ENCODE measurements around the gene LRCH1.
"Not testable (repeated sequence)": the region's sequence is repeated elsewhere in the genome, so short reads cannot be mapped to it uniquely, and the experiment has no call there.

The LRCH1 gene

GRCh38 chr13:46509981-46510380 lies 43.0 kb upstream of the LRCH1 start:
- H2BK15ac ChIP-seq (ENCODE audit: low read depth, poor library complexity, severe bottlenecking): no peak overlapping the region

GRCh38 chr13:46515803-46516202 lies 37.2 kb upstream of the LRCH1 start:
- Histone ChIP-seq H3K9ac (ENCODE audit: low read length) (no peak overlapping the region), H2BK5ac (ENCODE audit: low read depth, low read length, poor library complexity, severe bottlenecking) (no peak overlapping the region), H2BK12ac (ENCODE audit: low read length in 2 of 2) (no peak overlapping the region), H3K18ac (ENCODE audit: low read depth in 1 of 2, low read length in 2 of 2) (no peak overlapping the region), H3K4me1 (ENCODE audit: control insufficient read depth, insufficient read depth, low read depth, low read length) (no peaks in the 10 kb centered on the region), H3K23ac (ENCODE audit: low read length in 2 of 2) (no peak overlapping the region), H3K36me3 (ENCODE audit: control insufficient read depth in 1 of 2, insufficient read depth in 2 of 2, low read depth in 1 of 2, low read length in 2 of 2) (no peaks in the 10 kb centered on the region), H3K27me3 (ENCODE audit: control insufficient read depth in 1 of 2, insufficient read depth in 1 of 2, low read length in 2 of 2) (peaks cover 0 to 8% of the 10 kb centered on the region in 2 experiments), H4K91ac (ENCODE audit: low read length) (no peak overlapping the region), H3K14ac (ENCODE audit: low read length in 2 of 2) (no peak overlapping the region), H3K9me3 (ENCODE audit: control insufficient read depth, low read length) (no peaks in the 10 kb centered on the region), H3K27ac (ENCODE audit: low read length, poor library complexity, severe bottlenecking) (no peak overlapping the region), H3K4ac (ENCODE audit: low read depth in 1 of 2, low read length in 2 of 2) (no peak overlapping the region), H3K4me2 (ENCODE audit: low read length, poor library complexity, severe bottlenecking) (no peak overlapping the region), H3K4me3 (ENCODE audit: insufficient read depth in 1 of 2, low read depth in 1 of 2, low read length in 2 of 2) (no peak overlapping the region), H2AK5ac (ENCODE audit: low read length, severe bottlenecking) (no peak overlapping the region), H4K8ac (ENCODE audit: low read length) (no peak overlapping the region), H2BK120ac (ENCODE audit: low read depth, low read length) (no peak overlapping the region), H3K79me1 (replicated peaks; ENCODE audit: low read length, poor library complexity, severe bottlenecking) (no peaks in the 10 kb centered on the region), H2BK15ac (ENCODE audit: low read depth, poor library complexity, severe bottlenecking) (no peak overlapping the region), H2AFZ (ENCODE audit: low read depth, low read length) (no peak overlapping the region)
- WGBS: 95% methylated on average over 2 of the region's 2 CpGs
- DNase-seq: no peak

More at GRCh38 chr13:46509981-46510380, 43.0 kb upstream of the LRCH1 start:
- Histone ChIP-seq H3K4me1 (ENCODE audit: control insufficient read depth, insufficient read depth, low read depth, low read length) (no peaks in the 10 kb centered on the region), H4K91ac (ENCODE audit: low read length) (no peak overlapping the region), H3K9me3 (ENCODE audit: control insufficient read depth, low read length) (no peaks in the 10 kb centered on the region), H3K23ac (ENCODE audit: low read length in 2 of 2) (no peak overlapping the region), H3K27me3 (ENCODE audit: control insufficient read depth in 1 of 2, insufficient read depth in 1 of 2, low read length in 2 of 2) (peaks cover 0 to 3% of the 10 kb centered on the region in 2 experiments), H3K36me3 (ENCODE audit: control insufficient read depth in 1 of 2, insufficient read depth in 2 of 2, low read depth in 1 of 2, low read length in 2 of 2) (no peaks in the 10 kb centered on the region), H4K8ac (ENCODE audit: low read length) (no peak overlapping the region), H2BK12ac (ENCODE audit: low read length in 2 of 2) (no peak overlapping the region), H3K9ac (ENCODE audit: low read length) (no peak overlapping the region), H3K4ac (ENCODE audit: low read depth in 1 of 2, low read length in 2 of 2) (no peak overlapping the region), H2BK5ac (ENCODE audit: low read depth, low read length, poor library complexity, severe bottlenecking) (no peak overlapping the region), H2BK120ac (ENCODE audit: low read depth, low read length) (no peak overlapping the region), H3K14ac (ENCODE audit: low read length in 2 of 2) (no peak overlapping the region), H3K4me3 (ENCODE audit: insufficient read depth in 1 of 2, low read depth in 1 of 2, low read length in 2 of 2) (no peak overlapping the region), H3K79me1 (replicated peaks; ENCODE audit: low read length, poor library complexity, severe bottlenecking) (no peaks in the 10 kb centered on the region), H3K4me2 (ENCODE audit: low read length, poor library complexity, severe bottlenecking) (no peak overlapping the region), H3K27ac (ENCODE audit: low read length, poor library complexity, severe bottlenecking) (no peak overlapping the region), H2AFZ (ENCODE audit: low read depth, low read length) (no peak overlapping the region), H2AK5ac (ENCODE audit: low read length, severe bottlenecking) (no peak overlapping the region), H3K18ac (ENCODE audit: low read depth in 1 of 2, low read length in 2 of 2) (no peak overlapping the region)
- WGBS: 70% methylated on average over 3 of the region's 4 CpGs
- no peak for DNase-seq

GRCh38 chr13:46516599-46517338 lies 36.2 kb upstream of the LRCH1 start:
- H3K4me3 ChIP-seq (ENCODE audit: insufficient read depth in 1 of 2, low read depth in 1 of 2, low read length in 2 of 2): no peak overlapping the region
- no peak overlapping the region for H2AFZ ChIP-seq (ENCODE audit: low read depth, low read length)
- H3K27ac ChIP-seq (ENCODE audit: low read length, poor library complexity, severe bottlenecking): no peak overlapping the region
- no peak overlapping the region for H3K23ac ChIP-seq (ENCODE audit: low read length in 2 of 2)
- no peak overlapping the region for H3K4me2 ChIP-seq (ENCODE audit: low read length, poor library complexity, severe bottlenecking)
- H3K36me3 ChIP-seq (ENCODE audit: control insufficient read depth in 1 of 2, insufficient read depth in 2 of 2, low read depth in 1 of 2, low read length in 2 of 2): no peaks in the 10 kb centered on the region
- no peak overlapping the region for H2BK5ac ChIP-seq (ENCODE audit: low read depth, low read length, poor library complexity, severe bottlenecking)
- no peak for DNase-seq
- no peak overlapping the region for H3K4ac ChIP-seq (ENCODE audit: low read depth in 1 of 2, low read length in 2 of 2)
- H4K91ac ChIP-seq (ENCODE audit: low read length): no peak overlapping the region
- H2BK12ac ChIP-seq (ENCODE audit: low read length in 2 of 2): no peak overlapping the region
- no peak overlapping the region for H3K9ac ChIP-seq (ENCODE audit: low read length)
- peaks cover 0 to 8% of the 10 kb centered on the region in 2 experiments for H3K27me3 ChIP-seq (ENCODE audit: control insufficient read depth in 1 of 2, insufficient read depth in 1 of 2, low read length in 2 of 2)
- no peaks in the 10 kb centered on the region for H3K79me1 ChIP-seq (replicated peaks; ENCODE audit: low read length, poor library complexity, severe bottlenecking)
- no peak overlapping the region for H2BK15ac ChIP-seq (ENCODE audit: low read depth, poor library complexity, severe bottlenecking)
- no peaks in the 10 kb centered on the region for H3K4me1 ChIP-seq (ENCODE audit: control insufficient read depth, insufficient read depth, low read depth, low read length)
- WGBS: 94% methylated on average over 4 of the region's 4 CpGs
- no peak overlapping the region for H4K8ac ChIP-seq (ENCODE audit: low read length)
- no peak overlapping the region for H3K14ac ChIP-seq (ENCODE audit: low read length in 2 of 2)
- H3K9me3 ChIP-seq (ENCODE audit: control insufficient read depth, low read length): no peaks in the 10 kb centered on the region
- H2AK5ac ChIP-seq (ENCODE audit: low read length, severe bottlenecking): no peak overlapping the region
- H3K18ac ChIP-seq (ENCODE audit: low read depth in 1 of 2, low read length in 2 of 2): no peak overlapping the region
- no peak overlapping the region for H2BK120ac ChIP-seq (ENCODE audit: low read depth, low read length)

GRCh38 chr13:46517748-46518147 lies 35.2 kb upstream of the LRCH1 start:
- not testable (repeated sequence) for H2BK120ac ChIP-seq (ENCODE audit: low read depth, low read length); H3K18ac ChIP-seq (ENCODE audit: low read depth in 1 of 2, low read length in 2 of 2); H3K9ac ChIP-seq (ENCODE audit: low read length); H3K4me2 ChIP-seq (ENCODE audit: low read length, poor library complexity, severe bottlenecking); H4K91ac ChIP-seq (ENCODE audit: low read length); H2BK12ac ChIP-seq (ENCODE audit: low read length in 2 of 2); H3K14ac ChIP-seq (ENCODE audit: low read length in 2 of 2); H4K8ac ChIP-seq (ENCODE audit: low read length); H3K9me3 ChIP-seq (ENCODE audit: control insufficient read depth, low read length); H3K79me1 ChIP-seq (replicated peaks; ENCODE audit: low read length, poor library complexity, severe bottlenecking); H3K27me3 ChIP-seq (ENCODE audit: control insufficient read depth in 1 of 2, insufficient read depth in 1 of 2, low read length in 2 of 2); H3K4me3 ChIP-seq (ENCODE audit: insufficient read depth in 1 of 2, low read depth in 1 of 2, low read length in 2 of 2); H3K4ac ChIP-seq (ENCODE audit: low read depth in 1 of 2, low read length in 2 of 2); H2BK5ac ChIP-seq (ENCODE audit: low read depth, low read length, poor library complexity, severe bottlenecking); H3K4me1 ChIP-seq (ENCODE audit: control insufficient read depth, insufficient read depth, low read depth, low read length); H3K27ac ChIP-seq (ENCODE audit: low read length, poor library complexity, severe bottlenecking); H2AK5ac ChIP-seq (ENCODE audit: low read length, severe bottlenecking); H2AFZ ChIP-seq (ENCODE audit: low read depth, low read length); DNase-seq; H3K23ac ChIP-seq (ENCODE audit: low read length in 2 of 2); H2BK15ac ChIP-seq (ENCODE audit: low read depth, poor library complexity, severe bottlenecking); H3K36me3 ChIP-seq (ENCODE audit: control insufficient read depth in 1 of 2, insufficient read depth in 2 of 2, low read depth in 1 of 2, low read length in 2 of 2)
- 87% methylated on average over 5 of the region's 5 CpGs for WGBS
